OCI-LY1 (cell line): ENCODE measurements around the gene PTP4A2.

ENCODE experiments used
- CTCF ChIP-seq: fragments of 200-600 bp; sonication (generic), shearing (Covaris generic); IDR thresholded peaks from 2 replicates; pipeline ENCODE4 v1.5.1; 2017; ENCODE audit warnings: mild to moderate bottlenecking, antibody characterized with exemption, low read length, moderate library complexity, mixed read lengths
- EZH2 ChIP-seq: fragments of 200-600 bp; sonication (generic), shearing (Covaris generic); IDR thresholded peaks from 2 replicates; pipeline ENCODE4 v1.8.0; 2017; ENCODE audit warnings: borderline replicate concordance, mixed run types, mild to moderate bottlenecking, antibody characterized with exemption, low read length, moderate library complexity, mixed read lengths

- TF ChIP-seq CTCF: no peak
- TF ChIP-seq EZH2: no peak
These were observed 21.6 kb upstream of the PTP4A2 start for GRCh38 chr1:31959521-31960340.
